Endometrial microvascular endothelial cells (primary cell): ENCODE data around the gene QPCT. TPM values are rescaled to one million over a fixed set of nuclear protein-coding genes. Genes with fewer than 3 reads are reported as not detected.

Experiments used
- in situ Hi-C: cut with HindIII; loops from 2 replicates; pipeline ENCODE4 v1.10.0; 2017; ENCODE audit warnings: low sequenced_read_pairs, low pct_unique_long_range_greater_than_20kb; ENCODE audit errors: inconsistent ontology term
- total RNA-seq: library from RNA; depleted of rRNA; stranded (reverse); fragments of >200 nt; gene quantifications from one replicate; pipeline ENCODE4 v1.2.3, GENCODE V29; 2015; ENCODE audit errors: inconsistent ontology term

QPCT gene
- total RNA-seq, 1 donor from 2014 or later: 25.2 TPM

DNA sequence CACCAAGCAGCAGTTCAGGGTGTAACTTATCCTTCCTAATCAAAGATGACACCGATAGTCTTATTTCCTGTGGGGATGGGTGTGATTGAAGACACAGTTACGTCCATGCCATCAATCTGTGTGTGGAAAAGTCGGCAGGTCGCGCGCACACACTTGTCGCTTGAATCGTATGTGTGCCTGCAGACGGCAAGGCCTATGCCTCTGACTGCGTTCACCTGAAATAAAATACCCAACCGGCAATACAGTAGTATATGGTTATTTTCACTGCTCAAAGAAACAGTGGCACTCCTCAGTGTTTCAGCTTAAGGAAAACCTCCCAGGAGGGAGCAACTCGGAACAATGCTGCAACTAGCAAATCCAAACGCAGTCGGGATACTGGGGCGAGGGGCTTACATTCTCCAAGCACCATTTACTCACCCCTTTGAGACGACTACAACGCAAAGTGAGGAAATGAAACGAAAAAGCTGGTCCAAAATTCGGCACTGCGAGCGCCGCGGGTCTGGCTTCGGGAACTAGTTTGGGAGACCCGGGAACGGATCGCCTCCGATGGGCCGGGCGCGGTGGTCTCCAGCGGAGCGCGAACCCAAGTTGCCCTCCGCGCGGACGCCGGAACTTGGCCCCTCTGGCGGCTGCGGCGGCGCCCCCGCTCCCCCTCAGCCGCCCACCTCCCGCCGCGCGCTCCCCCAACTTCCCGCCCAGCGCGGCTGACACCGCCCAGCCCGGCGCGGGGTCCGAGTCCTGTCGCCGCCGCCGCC is 20.5 kb upstream of the QPCT start:
- in situ Hi-C loops: no loop called here

GRCh38 chr2:37324536-37324785 is 20.0 kb upstream of the QPCT start:
- in situ Hi-C loops: no loop called here

- in situ Hi-C loops: no loop called here
These were observed 19.4 kb upstream of the QPCT start, which contains the start of gene PRKD3 for GRCh38 chr2:37324786-37325624. PRKD3 (minus strand) TSS chr2:37324833; CDS start chr2:37316524, 8,309 bp downstream.

- in situ Hi-C loops: no loop called here
These were observed 18.8 kb upstream of the QPCT start for GRCh38 chr2:37325625-37326071.

- in situ Hi-C loops: no loop called here
These were observed 18.1 kb upstream of the QPCT start for GRCh38 chr2:37326285-37326684.

DNA sequence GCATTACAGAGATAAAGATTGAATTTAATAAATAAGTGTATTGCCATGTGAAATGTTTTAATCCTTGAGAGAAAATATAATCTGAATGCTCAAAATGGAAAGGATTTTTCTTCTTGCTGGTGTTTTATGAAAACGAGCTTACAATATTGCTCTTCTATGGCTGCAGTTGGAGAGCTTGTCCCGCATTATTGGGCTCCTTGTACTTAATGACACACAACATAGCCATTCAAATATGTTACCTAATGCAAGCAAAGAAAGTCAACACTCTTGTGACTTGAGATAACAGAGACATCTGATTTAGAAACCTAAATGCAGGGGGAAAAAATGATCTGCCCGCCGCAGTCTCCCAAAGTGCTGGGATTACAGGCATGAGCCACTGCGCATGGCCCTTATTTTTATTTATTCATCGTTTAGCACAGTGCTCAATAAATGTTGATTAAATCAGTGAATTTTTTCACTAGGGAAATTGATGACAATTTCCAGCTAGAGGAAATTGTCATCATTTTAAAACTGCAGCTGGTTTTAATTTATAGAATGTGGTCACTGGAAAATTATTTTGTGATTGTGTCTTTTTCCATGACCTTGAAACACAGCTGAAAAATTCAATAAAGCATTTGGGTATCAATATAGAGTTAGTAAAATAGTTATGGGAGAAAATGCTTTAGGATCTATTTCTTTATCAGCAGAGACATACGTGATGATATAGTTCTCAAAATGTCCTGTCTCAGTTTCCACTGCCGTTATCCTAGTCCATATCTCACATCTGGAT is 17.4 kb upstream of the QPCT start:
- in situ Hi-C loops: no loop called here

GRCh38 chr2:37330681-37331080 is 13.7 kb upstream of the QPCT start:
- in situ Hi-C loops: no loop called here

GRCh38 chr2:37332560-37332959 is 11.9 kb upstream of the QPCT start:
- in situ Hi-C loops: no loop called here

DNA sequence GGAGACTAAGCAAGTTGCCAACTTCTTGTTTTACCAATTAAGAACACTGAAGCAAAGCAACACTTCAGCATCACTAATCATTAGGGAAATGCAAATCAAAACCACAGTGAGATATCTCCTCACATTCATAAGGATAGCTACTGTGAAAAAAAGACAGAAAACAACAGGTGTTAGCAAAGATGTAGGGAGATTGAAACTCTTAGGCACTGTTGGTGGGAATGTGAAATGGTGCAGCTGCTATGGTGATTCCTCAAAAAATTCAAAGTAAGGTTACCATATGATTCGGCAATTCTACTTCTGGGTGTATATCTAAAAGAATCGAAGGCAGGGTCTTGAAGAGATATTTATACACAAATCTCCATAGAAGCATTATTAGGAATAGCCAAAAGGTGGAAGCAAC is 11.2 kb upstream of the QPCT start:
- in situ Hi-C loops: no loop called here

DNA sequence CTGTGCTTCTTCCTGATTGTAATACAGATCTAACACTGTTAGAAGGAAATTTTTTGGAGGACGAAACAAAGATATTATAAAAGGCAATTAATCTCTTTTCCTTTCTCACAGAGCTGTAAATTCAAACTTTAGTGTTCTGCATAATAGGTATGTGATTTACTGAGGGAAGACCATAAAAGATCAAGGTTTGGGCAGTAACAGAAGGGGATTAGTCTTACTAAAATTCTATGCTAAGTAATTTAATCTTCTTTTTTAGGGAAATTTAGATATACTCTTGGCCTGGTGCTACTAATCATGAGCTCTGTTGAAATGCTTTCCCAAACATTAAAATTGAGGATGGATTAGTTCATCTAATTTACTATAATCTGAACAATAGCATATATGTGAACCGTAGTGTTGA is 8.8 kb upstream of the QPCT start:
- in situ Hi-C loops: no loop called here

DNA sequence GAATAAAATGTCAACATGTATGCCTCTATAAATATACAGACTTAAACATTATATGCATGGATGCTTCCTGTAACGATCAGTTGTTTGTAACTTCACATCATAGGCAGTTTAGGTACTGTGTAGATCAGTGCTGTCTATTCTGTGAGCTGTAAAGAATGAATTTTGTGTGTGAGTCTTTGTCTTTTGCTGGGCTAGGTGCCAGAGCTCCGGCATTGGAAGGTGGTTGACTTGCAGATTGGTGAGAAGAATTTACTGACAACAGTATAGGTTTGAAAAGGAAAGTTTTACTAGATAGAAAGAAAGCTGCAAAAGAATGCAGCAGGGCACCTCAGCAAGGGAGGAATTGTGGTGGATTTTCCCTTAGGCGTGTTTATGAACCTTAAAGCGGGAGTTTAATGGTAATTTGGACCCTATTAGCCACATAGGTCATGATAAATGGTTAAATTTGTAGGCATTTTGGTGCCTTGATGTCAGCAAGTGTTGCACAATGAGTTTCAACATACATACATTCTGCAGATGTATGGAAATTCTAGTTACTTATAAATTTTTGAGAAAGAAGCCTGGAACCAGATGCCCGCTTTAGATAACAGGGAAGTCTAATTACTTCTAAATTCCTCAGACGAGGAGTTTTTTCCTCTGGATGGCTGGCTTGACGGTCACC is 6.7 kb upstream of the QPCT start:
- in situ Hi-C loops: no loop called here

GRCh38 chr2:37338933-37339332 is 5.5 kb upstream of the QPCT start:
- in situ Hi-C loops: no loop called here

GRCh38 chr2:37340637-37341036 is 3.8 kb upstream of the QPCT start:
- in situ Hi-C loops: no loop called here

DNA sequence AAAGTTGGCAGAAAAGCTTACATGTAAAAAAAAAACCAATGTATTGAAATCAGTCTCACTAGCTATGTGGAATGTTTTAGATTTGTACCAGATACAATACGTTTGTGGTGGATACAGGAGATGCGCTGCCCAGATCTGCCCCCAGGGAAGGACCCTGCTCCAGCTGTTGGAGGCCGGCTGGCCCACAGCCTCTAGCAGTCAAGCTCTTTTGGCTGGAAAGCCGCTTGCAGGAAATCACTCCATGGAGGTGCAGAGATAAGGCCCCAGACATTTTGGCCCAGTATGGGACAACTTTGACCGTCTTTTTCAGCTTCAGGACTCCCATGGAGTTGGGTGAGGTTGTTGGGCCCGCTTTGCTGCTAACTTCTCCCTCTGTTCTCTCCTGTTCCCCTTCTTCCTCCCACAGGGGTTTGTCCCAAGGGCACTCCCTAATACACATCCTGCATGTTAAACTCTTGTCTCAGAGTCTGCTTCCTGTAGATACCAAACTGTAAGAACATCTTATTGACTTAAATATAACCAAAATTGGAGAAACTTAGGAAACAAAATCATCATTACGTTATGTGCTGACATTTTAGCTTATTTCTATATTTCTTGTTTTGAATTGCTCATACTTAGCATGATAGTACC is 1.7 kb upstream of the QPCT start:
- in situ Hi-C loops: no loop called here

DNA sequence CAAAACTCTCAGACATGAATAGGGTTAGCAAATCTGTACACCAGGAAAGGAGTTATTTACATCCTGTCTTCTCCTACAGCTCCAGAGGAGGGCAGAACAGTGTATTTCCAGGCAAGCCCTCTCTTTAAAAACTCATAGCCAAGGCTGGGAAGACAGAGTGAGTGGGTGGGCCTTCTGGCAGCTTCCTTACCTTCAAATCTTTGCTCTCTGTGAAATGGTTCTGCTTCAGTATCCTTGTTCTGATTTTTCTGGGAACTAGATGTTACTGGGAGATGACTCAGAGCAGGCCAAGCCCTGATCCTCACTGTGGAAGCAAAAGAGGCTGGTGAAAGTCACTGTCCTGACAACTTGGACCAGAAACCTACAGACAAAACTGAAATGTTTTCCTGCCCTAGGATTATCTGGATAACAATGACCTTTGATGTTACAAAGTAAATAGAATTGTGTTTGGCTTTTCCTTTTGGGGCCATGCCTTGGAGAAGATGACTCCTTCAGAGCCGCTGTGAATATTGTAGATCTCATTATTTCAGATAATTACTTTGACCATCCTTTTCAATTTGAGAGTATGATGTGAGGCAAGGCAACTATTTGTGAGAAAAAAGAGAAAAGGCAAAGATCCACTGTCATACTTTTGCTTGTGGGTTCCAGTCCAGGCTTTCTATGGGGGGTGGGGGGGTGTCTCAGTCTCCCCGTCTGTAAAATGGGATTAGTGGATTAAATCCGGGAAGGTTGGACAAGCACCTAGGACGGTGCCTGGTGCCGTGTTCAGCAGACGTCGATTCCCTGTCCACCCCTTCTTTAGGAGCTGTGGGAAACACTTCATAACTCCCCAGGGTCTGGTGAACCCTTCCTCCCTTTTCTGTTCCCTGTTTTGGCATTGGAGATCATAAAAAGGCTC is 644 bp upstream of the QPCT start:
- in situ Hi-C loops: no loop called here

- in situ Hi-C loops: no loop called here
These were observed 3.7 kb downstream of the QPCT start for GRCh38 chr2:37348155-37348554.

DNA sequence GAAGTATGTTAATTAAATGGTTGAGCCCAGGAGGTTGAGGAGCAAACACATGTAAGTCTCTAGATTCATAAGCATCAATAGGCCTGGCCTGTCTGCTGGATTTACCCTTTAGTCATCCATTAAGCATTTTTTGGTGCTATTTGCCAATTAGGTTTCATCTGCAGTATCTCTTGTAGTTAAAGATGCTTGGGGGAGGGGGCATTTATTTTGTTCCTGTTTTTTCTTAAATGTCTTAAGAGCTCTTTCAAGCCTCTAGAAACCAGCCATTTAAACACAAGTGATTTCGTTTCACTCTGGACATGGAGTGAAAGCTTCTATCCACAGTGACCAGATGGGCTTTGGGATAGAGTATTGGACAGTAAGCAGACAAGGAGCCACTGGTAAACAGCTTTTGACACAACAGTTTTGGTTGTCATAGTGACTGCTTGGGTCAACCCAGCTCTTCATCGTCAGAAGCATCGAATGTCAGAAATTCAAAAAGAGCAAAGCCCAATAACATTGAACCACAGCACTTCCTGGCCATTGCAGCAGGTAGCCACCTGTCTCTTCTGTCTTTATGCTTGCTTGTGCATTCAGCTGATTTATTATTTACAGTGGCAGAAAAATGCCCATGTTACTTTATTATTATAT is 4.9 kb downstream of the QPCT start:
- in situ Hi-C loops: no loop called here
